ENCODE data around the gene ELMOD1.

ELMOD1 gene

DNA sequence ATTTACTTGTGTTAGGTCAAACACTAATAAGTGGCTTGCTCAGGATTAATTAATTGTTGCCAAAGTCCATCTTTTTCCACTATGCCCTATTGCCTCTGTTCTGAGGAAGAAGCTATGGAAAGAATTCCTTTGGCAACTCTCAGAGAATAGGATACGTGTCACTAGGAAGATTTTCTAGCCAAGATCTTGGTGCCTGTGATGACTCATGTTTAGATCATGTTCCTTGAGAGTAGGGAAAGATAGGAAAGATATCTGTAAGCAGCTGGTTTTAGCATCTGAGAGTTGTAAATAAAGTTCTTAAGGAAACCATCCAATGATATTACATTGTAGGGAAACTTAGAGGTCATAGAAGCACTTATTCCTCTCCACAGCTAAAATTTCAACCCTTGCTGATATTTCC, 105.2 kb downstream of the ELMOD1 start:
- peak; percentile 97 for DNase-seq (ENCODE audit: low read depth)
- no peak overlapping the region for H3K4me3 ChIP-seq (ENCODE audit: low read length)
- TF ChIP-seq, protein P1, sequence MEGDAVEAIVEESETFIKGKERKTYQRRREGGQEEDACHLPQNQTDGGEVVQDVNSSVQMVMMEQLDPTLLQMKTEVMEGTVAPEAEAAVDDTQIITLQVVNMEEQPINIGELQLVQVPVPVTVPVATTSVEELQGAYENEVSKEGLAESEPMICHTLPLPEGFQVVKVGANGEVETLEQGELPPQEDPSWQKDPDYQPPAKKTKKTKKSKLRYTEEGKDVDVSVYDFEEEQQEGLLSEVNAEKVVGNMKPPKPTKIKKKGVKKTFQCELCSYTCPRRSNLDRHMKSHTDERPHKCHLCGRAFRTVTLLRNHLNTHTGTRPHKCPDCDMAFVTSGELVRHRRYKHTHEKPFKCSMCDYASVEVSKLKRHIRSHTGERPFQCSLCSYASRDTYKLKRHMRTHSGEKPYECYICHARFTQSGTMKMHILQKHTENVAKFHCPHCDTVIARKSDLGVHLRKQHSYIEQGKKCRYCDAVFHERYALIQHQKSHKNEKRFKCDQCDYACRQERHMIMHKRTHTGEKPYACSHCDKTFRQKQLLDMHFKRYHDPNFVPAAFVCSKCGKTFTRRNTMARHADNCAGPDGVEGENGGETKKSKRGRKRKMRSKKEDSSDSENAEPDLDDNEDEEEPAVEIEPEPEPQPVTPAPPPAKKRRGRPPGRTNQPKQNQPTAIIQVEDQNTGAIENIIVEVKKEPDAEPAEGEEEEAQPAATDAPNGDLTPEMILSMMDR (conservative IDR thresholded peaks at IDR 0.05; ENCODE audit: low read length), result no peak

DNA sequence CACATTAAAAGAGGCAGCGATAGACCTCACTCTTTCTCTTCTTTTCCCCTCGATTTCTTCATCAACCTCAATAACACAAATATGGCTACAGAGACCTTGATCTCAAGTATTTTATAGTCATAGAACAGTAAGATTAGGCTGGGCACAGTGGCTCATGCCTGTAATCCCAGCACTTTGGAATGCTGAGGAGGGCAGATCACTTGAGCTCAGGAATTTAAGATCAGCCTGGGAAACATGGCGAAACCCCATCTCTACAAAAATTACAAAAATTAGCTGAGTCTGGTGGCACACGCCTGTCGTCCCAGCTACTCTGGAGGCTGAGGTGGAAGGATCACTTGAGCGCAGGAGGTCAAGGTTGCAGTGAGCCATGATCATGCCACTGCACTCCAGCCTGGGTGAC, 106.3 kb downstream of the ELMOD1 start:
- TF ChIP-seq, protein P1 (conservative IDR thresholded peaks at IDR 0.05; ENCODE audit: low read length), result no peak
- H3K4me3 ChIP-seq (ENCODE audit: low read length), result no peak overlapping the region
- no peak for DNase-seq (ENCODE audit: low read depth)

DNA sequence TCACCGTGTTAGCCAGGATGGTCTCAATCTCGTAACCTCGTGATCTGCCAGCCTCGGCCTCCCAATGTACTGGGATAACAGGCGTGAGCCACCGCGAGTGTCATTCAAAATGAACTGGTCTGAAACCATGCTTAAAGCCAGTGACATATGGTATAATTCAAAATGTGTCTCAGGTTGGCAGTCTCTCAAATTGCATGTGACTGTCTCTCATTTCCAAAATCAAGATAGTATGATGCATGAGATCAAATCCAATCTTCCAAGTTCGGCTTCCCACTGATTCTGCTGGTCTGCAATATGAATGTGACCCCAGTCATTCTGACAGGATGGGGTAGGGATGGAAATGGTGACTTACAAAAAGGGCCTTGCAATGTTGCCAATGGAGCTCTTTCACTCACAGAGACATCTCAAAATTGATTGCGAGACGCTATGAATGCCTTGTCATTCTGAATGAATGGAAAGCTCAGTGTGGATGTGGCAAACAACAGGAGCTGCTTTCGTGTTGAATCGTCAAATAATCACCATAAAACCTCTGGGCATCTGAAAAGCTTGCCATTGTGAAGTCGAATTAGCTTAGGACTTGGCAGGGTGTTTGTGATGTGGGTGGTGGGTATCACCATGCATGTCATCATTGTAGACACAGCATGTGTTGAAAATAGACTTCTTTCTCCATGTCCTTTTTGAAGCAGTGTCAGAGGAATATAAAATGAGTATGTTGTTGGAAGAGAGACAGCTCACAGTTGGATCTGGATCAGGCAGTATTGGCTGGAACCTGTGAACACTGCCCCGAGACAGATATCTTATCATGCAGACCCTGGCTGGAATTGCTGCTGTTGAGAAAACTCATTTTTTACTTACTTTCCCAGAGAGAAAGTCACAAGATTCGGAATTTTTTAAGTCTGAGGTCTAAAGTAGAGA, 108.7 kb downstream of the ELMOD1 start:
- TF ChIP-seq, protein P1 (conservative IDR thresholded peaks at IDR 0.05; ENCODE audit: low read length), result no peak
- no peak for DNase-seq (ENCODE audit: low read depth)
- no peak overlapping the region for H3K4me3 ChIP-seq (ENCODE audit: low read length)

DNA sequence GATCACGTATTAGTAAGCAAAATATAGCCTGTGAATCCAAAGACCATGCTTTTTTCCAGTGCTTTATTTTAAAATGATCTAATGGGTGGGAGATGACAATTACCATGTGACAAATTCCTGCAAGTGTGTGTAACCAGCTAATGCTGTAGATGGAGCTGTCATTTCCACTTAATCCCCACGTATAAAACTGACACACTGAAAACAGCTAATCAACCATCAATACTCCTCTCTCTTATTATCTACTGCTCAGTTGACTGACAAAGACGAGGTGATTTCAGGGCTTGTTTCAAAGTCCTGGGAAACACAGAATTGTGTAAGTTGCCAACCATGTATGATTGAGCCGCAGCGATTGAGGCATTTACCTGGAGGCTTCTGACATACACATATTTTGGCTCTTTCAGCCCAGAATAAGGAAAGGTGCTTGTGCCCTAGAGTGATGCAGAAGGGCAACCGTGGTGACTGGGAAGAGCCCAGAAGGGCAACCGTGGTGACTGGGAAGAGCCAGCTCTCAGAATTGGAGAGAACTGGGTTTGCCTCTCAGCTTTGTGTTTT, 111.2 kb downstream of the ELMOD1 start:
- no peak overlapping the region for H3K4me3 ChIP-seq (ENCODE audit: low read length)
- DNase-seq (ENCODE audit: low read depth), result no peak
- TF ChIP-seq, protein P1 (conservative IDR thresholded peaks at IDR 0.05; ENCODE audit: low read length), result no peak

DNA sequence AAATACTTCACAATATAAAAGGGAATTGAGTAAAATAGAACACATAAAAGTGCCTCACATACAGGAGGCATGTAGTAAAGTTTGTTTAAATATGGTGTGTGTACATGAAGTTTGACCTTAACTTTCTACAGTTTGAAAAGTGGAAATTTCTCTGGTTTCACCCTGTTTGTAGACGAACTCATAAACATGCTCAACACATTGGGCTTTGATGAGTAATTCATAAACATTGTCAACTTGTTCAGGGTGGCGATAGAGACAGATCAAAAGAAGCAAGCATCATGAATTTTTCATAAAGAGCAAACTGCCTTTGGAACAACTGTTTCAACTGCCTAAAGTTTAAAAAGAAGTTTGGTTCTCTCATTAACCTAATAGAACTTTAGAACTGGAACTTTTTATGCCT, 111.8 kb downstream of the ELMOD1 start:
- H3K4me3 ChIP-seq (ENCODE audit: low read length), result no peak overlapping the region
- TF ChIP-seq, protein P1 (conservative IDR thresholded peaks at IDR 0.05; ENCODE audit: low read length), result no peak
- peak; percentile 17 for DNase-seq (ENCODE audit: low read depth)

DNA sequence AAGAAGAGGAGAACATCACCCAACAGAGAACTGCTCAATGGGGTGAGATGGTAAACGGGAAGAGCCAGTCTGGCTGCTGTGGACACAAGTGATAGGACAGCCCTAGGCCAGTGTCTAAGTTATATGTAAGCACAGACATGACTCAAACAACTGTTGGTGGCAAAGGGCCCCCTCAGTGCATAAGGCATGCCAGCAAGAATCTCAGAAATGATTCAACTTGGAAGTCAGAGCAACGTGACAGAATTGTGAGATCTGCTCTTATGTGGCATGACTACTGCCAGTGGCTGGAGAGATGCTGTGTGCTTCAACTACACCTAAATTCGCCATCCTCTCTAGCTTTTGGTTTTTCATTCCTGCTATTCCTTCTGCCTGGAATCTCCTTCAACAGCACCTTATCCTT, 113.5 kb downstream of the ELMOD1 start:
- no peak overlapping the region for H3K4me3 ChIP-seq (ENCODE audit: low read length)
- DNase-seq (ENCODE audit: low read depth), result peak; percentile 47
- TF ChIP-seq, protein P1 (conservative IDR thresholded peaks at IDR 0.05; ENCODE audit: low read length), result no peak

DNA sequence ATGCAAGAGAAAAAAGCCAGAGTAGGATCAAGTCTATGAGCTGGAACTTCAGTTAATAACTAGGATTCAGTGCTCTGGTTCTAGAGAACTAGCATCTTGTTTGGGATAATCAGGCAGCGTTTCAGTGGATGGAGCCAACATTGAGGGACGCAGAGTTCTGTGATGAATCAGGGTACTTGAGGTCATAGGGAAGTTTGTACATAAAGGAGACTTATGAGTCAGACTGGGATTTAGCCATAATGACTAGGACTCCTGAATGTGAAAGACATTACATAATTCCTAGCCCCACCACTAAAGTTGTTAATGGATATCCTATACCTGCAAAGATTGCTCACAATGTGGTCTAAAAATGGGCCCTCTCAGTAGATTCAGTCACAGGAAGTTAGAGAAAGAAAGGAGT, 114.1 kb downstream of the ELMOD1 start:
- peak; percentile 87 for DNase-seq (ENCODE audit: low read depth)
- TF ChIP-seq, protein P1 (conservative IDR thresholded peaks at IDR 0.05; ENCODE audit: low read length), result no peak
- no peak overlapping the region for H3K4me3 ChIP-seq (ENCODE audit: low read length)

Data from AG10803 (cell line).